Neural cell (in vitro differentiated cells): ENCODE data around the gene NR2F6. TPM values are rescaled to one million over a fixed set of nuclear protein-coding genes. Genes with fewer than 3 reads are reported as not detected.

ENCODE experiments used
- H2AFZ ChIP-seq: fragments of 200-600, 300-800 bp; sonication (generic), shearing (Covaris generic); 2 replicates; pipeline ENCODE4 v1.6.0; 2014; ENCODE audit warnings: low read depth, mild to moderate bottlenecking, antibody characterized with exemption, low read length, moderate library complexity
- H3F3A ChIP-seq: fragments of 200-600 bp; shearing (Covaris generic); 2 replicates; pipeline ENCODE4 v1.6.1; 2016; ENCODE audit warnings: mild to moderate bottlenecking, moderate library complexity, mixed read lengths, antibody characterized with exemption, low read length; ENCODE audit not compliant: insufficient read depth, poor library complexity, severe bottlenecking
- H3K27ac ChIP-seq: fragments of 200-600, 300-800 bp; sonication (generic), shearing (Covaris generic); 2 replicates; pipeline ENCODE4 v1.5.1; 2014; ENCODE audit warnings: mild to moderate bottlenecking, low read length, moderate library complexity
- H3K27me3 ChIP-seq: fragments of 300-800, 200-600 bp; sonication (generic), shearing (Covaris generic); 2 replicates; pipeline ENCODE4 v1.6.0; 2014; ENCODE audit warnings: mild to moderate bottlenecking, low read depth, low read length, moderate library complexity; ENCODE audit not compliant: insufficient read depth
- H3K36me3 ChIP-seq: fragments of 300-800, 200-600 bp; sonication (generic), shearing (Covaris generic); 2 replicates; pipeline ENCODE4 v1.5.1; 2014; ENCODE audit warnings: mild to moderate bottlenecking, antibody characterized with exemption, low read length, moderate library complexity; ENCODE audit not compliant: insufficient read depth
- H3K4me2 ChIP-seq: fragments of 300-800, 200-600 bp; sonication (generic), shearing (Covaris generic); 2 replicates; pipeline ENCODE4 v1.6.0; 2014; ENCODE audit warnings: mild to moderate bottlenecking, low read length
- H3K4me3 ChIP-seq: fragments of 300-800, 200-600 bp; sonication (generic), shearing (Covaris generic); 2 replicates; pipeline ENCODE4 v1.5.1; 2014; ENCODE audit warnings: mild to moderate bottlenecking, low read length, moderate library complexity
- H3K79me2 ChIP-seq: fragments of 200-600 bp; shearing (Covaris generic); replicated peaks from 2 replicates; pipeline ENCODE4 v1.6.0; 2014; ENCODE audit warnings: mild to moderate bottlenecking, low read length, moderate library complexity; ENCODE audit not compliant: insufficient read depth
- H3K9ac ChIP-seq: fragments of 300-800, 200-600 bp; sonication (generic), shearing (Covaris generic); 2 replicates; pipeline ENCODE4 v1.6.1; 2016; ENCODE audit warnings: mild to moderate bottlenecking, low read length, mixed read lengths
- H3K9me2 ChIP-seq: fragments of 200-600 bp; shearing (Covaris generic); 2 replicates; pipeline ENCODE4 v1.6.1; 2016; ENCODE audit warnings: mild to moderate bottlenecking, low read length, mixed read lengths; ENCODE audit not compliant: insufficient read depth
- H3K9me3 ChIP-seq: fragments of 200-600, 300-800 bp; sonication (generic), shearing (Covaris generic); 2 replicates; pipeline ENCODE4 v1.6.1; 2016; ENCODE audit warnings: mild to moderate bottlenecking, mixed run types, low read length, moderate library complexity, mixed read lengths
- H4K20me1 ChIP-seq: fragments of 200-600 bp; shearing (Covaris generic); 2 replicates; pipeline ENCODE4 v1.6.1; 2016; ENCODE audit warnings: mild to moderate bottlenecking, mixed run types; ENCODE audit not compliant: insufficient read depth
- EP300 ChIP-seq: fragments of 450-650 bp; conservative IDR thresholded peaks from 2 replicates; pipeline ENCODE4 v1.6.1; 2014; ENCODE audit warnings: antibody characterized with exemption, mild to moderate bottlenecking, moderate library complexity; ENCODE audit not compliant: poor library complexity, severe bottlenecking
- EZH2 ChIP-seq: fragments of 200-600, 300-800 bp; shearing (Covaris generic), sonication (generic); IDR thresholded peaks from 2 replicates; pipeline ENCODE4 v1.6.1; 2014; ENCODE audit warnings: antibody characterized with exemption, low read length, borderline replicate concordance, mild to moderate bottlenecking; ENCODE audit not compliant: insufficient read depth, poor library complexity, severe bottlenecking
- MXI1 ChIP-seq: fragments of 450-650 bp; conservative IDR thresholded peaks from 2 replicates; pipeline ENCODE4 v1.6.1; 2014; ENCODE audit warnings: antibody characterized with exemption, mild to moderate bottlenecking; ENCODE audit not compliant: poor library complexity, severe bottlenecking
- POLR2AphosphoS5 ChIP-seq: IDR thresholded peaks from 2 replicates; pipeline ENCODE4 v1.6.1; 2012
- RAD21 ChIP-seq: fragments of 450-650 bp; conservative IDR thresholded peaks from 2 replicates; pipeline ENCODE4 v1.6.1; 2014; ENCODE audit warnings: antibody characterized with exemption, mild to moderate bottlenecking, moderate library complexity
- REST ChIP-seq: IDR thresholded peaks from 2 replicates; pipeline ENCODE4 v1.6.1; 2012; ENCODE audit warnings: borderline replicate concordance
- SMC3 ChIP-seq: fragments of 450-650 bp; conservative IDR thresholded peaks from 2 replicates; pipeline ENCODE4 v1.6.1; 2014; ENCODE audit warnings: antibody characterized with exemption, mild to moderate bottlenecking, moderate library complexity; ENCODE audit not compliant: poor library complexity
- TAF1 ChIP-seq: IDR thresholded peaks from 2 replicates; pipeline ENCODE4 v1.6.1; 2012; ENCODE audit warnings: low read depth
- polyA plus RNA-seq: library from polyadenylated mRNA; depleted of rRNA; stranded (reverse); fragments of >200 nt; gene quantifications from 2 replicates; pipeline ENCODE4 v1.2.3, GENCODE V29; 2014
- TF ChIP-seq, protein P1 (sequence below): fragments of 450-650 bp; IDR thresholded peaks from 2 replicates; pipeline ENCODE4 v1.5.1; 2014; ENCODE audit warnings: antibody characterized with exemption, mild to moderate bottlenecking, moderate library complexity; ENCODE audit not compliant: poor library complexity, severe bottlenecking

NR2F6 gene
- polyA plus RNA-seq, 1 donor from 2014 or later = 26.9 TPM

- Histone ChIP-seq H3K27ac (peak within 1 kb of the TSS; percentile 73), H4K20me1 (no peaks in the 10 kb centered on the region), H3F3A (no peaks in the 10 kb centered on the region), H3K4me2 (peak within 1 kb of the TSS; percentile 32), H3K9me2 (no peaks in the 10 kb centered on the region), H3K79me2 (no peaks in the 10 kb centered on the region), H3K4me3 (peak within 1 kb of the TSS; percentile 74), H3K36me3 (no peaks in the 10 kb centered on the region), H2AFZ (peak within 1 kb of the TSS; percentile 90), H3K9ac (peak within 1 kb of the TSS; percentile 83), H3K27me3 (no peaks in the 10 kb centered on the region), H3K9me3 (no peaks in the 10 kb centered on the region)
- TF ChIP-seq EZH2 = no peak
- TF ChIP-seq RAD21 = no peak
- peak; percentile 70 for TF ChIP-seq POLR2AphosphoS5
- TF ChIP-seq, protein P1, sequence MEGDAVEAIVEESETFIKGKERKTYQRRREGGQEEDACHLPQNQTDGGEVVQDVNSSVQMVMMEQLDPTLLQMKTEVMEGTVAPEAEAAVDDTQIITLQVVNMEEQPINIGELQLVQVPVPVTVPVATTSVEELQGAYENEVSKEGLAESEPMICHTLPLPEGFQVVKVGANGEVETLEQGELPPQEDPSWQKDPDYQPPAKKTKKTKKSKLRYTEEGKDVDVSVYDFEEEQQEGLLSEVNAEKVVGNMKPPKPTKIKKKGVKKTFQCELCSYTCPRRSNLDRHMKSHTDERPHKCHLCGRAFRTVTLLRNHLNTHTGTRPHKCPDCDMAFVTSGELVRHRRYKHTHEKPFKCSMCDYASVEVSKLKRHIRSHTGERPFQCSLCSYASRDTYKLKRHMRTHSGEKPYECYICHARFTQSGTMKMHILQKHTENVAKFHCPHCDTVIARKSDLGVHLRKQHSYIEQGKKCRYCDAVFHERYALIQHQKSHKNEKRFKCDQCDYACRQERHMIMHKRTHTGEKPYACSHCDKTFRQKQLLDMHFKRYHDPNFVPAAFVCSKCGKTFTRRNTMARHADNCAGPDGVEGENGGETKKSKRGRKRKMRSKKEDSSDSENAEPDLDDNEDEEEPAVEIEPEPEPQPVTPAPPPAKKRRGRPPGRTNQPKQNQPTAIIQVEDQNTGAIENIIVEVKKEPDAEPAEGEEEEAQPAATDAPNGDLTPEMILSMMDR = no peak
- no peak for TF ChIP-seq REST
- TF ChIP-seq MXI1 = peak; percentile 68
- no peak for TF ChIP-seq EP300
- TF ChIP-seq SMC3 = peak; percentile 31
- TF ChIP-seq TAF1 = peak; percentile 90
These were observed 30.4 kb downstream of the NR2F6 start, which contains the start of gene USE1 for GRCh38 chr19:17215127-17215971. Gene USE1 (plus strand): TSS chr19:17215357. CDS start chr19:17215406, 49 bp downstream.

- Histone ChIP-seq H3K4me3 (peak overlapping the region; percentile 74), H3K27ac (peak overlapping the region; percentile 73), H3K9me3 (no peaks in the 10 kb centered on the region), H4K20me1 (no peaks in the 10 kb centered on the region), H3K36me3 (no peaks in the 10 kb centered on the region), H3F3A (no peaks in the 10 kb centered on the region), H3K4me2 (peak overlapping the region; percentile 25), H3K27me3 (no peaks in the 10 kb centered on the region), H3K9ac (peak overlapping the region; percentile 83), H3K79me2 (no peaks in the 10 kb centered on the region), H2AFZ (peak overlapping the region; percentile 90), H3K9me2 (no peaks in the 10 kb centered on the region)
- TF ChIP-seq EZH2 (no peak), RAD21 (no peak), EP300 (no peak), SMC3 (no peak), TAF1 (no peak), POLR2AphosphoS5 (no peak), REST (no peak), MXI1 (no peak)
- TF ChIP-seq, protein P1 = no peak
These were observed 31.1 kb downstream of the NR2F6 start for GRCh38 chr19:17214508-17215126.
